HepG2 (cell line): Measurements from ENCODE around the gene PPP2R5D. TPM values are rescaled to one million over a fixed set of nuclear protein-coding genes. Genes with fewer than 3 reads are reported as not detected.
A peak's percentile ranks its signal among the peaks of the same experiment; 100 is the strongest.

Experiments used
- ATAC-seq: fragments of 200-7000 bp; cut with Tn5 transposase; 3 replicates; pipeline ENCODE4 v1.9.1; 2020; ENCODE audit warnings: mild to moderate bottlenecking, moderate library complexity
- BruUV-seq: library from RNA; stranded (reverse); fragments of 400-500 nt; replicated peaks from 2 replicates; lab custom pipeline; 2021; lab: Mats Ljungman, UMichigan
- CTCF ChIA-PET: fragments of 300-600 bp; formaldehyde crosslinking; extraction: SDS; loops from one replicate; lab custom pipeline; 2021; ENCODE audit warnings: low total read pairs, inconsistent platforms, low intra/inter-chr PET ratio; lab: Yijun Ruan, JAX
- POLR2A ChIA-PET: fragments of 350-600 bp; sonication (Branson Sonifier 250); formaldehyde crosslinking; loops from one replicate; lab custom pipeline; 2020; ENCODE audit warnings: antibody characterized with exemption, inconsistent platforms; lab: Yijun Ruan, JAX
- DNase-seq: peaks from one replicate; pipeline ENCODE4 v3.0.0-alpha.2; 2015; ENCODE audit warnings: low spot score
- FAIRE-seq: peaks from 3 replicates; lab custom pipeline; 2011; peaks lifted over from hg19 to GRCh38; lab: Jason Lieb, UNC
- H2AFZ ChIP-seq: one replicate; pipeline ENCODE4 v1.6.1; 2011; ENCODE audit warnings: low read length, inconsistent platforms
- H3K27ac ChIP-seq: fragments of 300-600 bp; 3 replicates; pipeline ENCODE4 v1.8.0; 2011; ENCODE audit warnings: mixed run types, mild to moderate bottlenecking, mixed read lengths, low read length, inconsistent platforms; ENCODE audit not compliant: insufficient read depth; ENCODE audit errors: extremely low read length
- H3K27me3 ChIP-seq, 2 experiments: fragments of 200-600 bp in 1 of 2; 2 replicates in 1 of 2; 3 replicates in 1 of 2; pipeline versions ENCODE4 v1.6.0 to v1.8.0; 2011; ENCODE audit warnings: low read length in 2 of 2, mild to moderate bottlenecking in 2 of 2, moderate library complexity in 2 of 2, inconsistent platforms in 1 of 2; ENCODE audit not compliant: insufficient read depth in 2 of 2, control insufficient read depth in 1 of 2
- H3K36me3 ChIP-seq, 2 experiments: fragments of 200-600 bp in 1 of 2; replicated peaks in 1 of 2; 2 replicates in 1 of 2; 3 replicates in 1 of 2; pipeline versions ENCODE4 v1.5.1 to v1.8.0; 2011; ENCODE audit warnings: low read length in 2 of 2, inconsistent platforms in 1 of 2; ENCODE audit not compliant: insufficient read depth in 2 of 2, control insufficient read depth in 1 of 2
- H3K4me1 ChIP-seq: 2 replicates; pipeline ENCODE4 v1.5.1; 2012; ENCODE audit warnings: low read length, inconsistent platforms; ENCODE audit not compliant: insufficient read depth
- H3K4me2 ChIP-seq: 2 replicates; pipeline ENCODE4 v1.6.0; 2011; ENCODE audit warnings: low read depth, low read length, inconsistent platforms
- H3K4me3 ChIP-seq, 3 experiments: fragments of 200-600 bp in 1 of 3; sonication (generic), shearing (Covaris generic) in 1 of 3; replicated peaks in 1 of 3; 2 replicates each; pipeline ENCODE4 v1.5.1; 2011 to 2016; ENCODE audit warnings: low read length in 3 of 3, inconsistent platforms in 2 of 3, low read depth in 2 of 3, mild to moderate bottlenecking in 2 of 3, control low read depth in 1 of 3, mixed read lengths in 1 of 3; ENCODE audit not compliant: insufficient read depth in 1 of 3
- H3K79me2 ChIP-seq: one replicate; pipeline ENCODE4 v1.6.1; 2011; ENCODE audit warnings: low read length, inconsistent platforms; ENCODE audit not compliant: insufficient read depth
- H3K9ac ChIP-seq: 2 replicates; pipeline ENCODE4 v1.6.0; 2011; ENCODE audit warnings: mild to moderate bottlenecking, low read depth, low read length, inconsistent platforms; ENCODE audit not compliant: insufficient read depth
- H3K9me3 ChIP-seq: 2 replicates; pipeline ENCODE4 v1.5.1; 2012; ENCODE audit warnings: mild to moderate bottlenecking, low read length
- H4K20me1 ChIP-seq: 2 replicates; pipeline ENCODE4 v1.6.0; 2011; ENCODE audit warnings: inconsistent platforms, mild to moderate bottlenecking, low read length, moderate library complexity; ENCODE audit not compliant: insufficient read depth
- ATF2 ChIP-seq: sonication (generic); formaldehyde crosslinking; IDR thresholded peaks from 2 replicates; pipeline ENCODE4 v1.4.0; 2020; ENCODE audit warnings: missing genetic modification reagents
- BRF2 ChIP-seq: sonication (generic); formaldehyde crosslinking; IDR thresholded peaks from 2 replicates; pipeline ENCODE4 v1.8.1; 2022; ENCODE audit warnings: mild to moderate bottlenecking, missing genetic modification reagents
- HOXA3 ChIP-seq: sonication (generic); formaldehyde crosslinking; IDR thresholded peaks from 2 replicates; pipeline ENCODE4 v1.5.0; 2020; ENCODE audit warnings: missing genetic modification reagents
- PLSCR1 ChIP-seq: sonication (generic); formaldehyde crosslinking; IDR thresholded peaks from 2 replicates; pipeline ENCODE4 v1.5.0; 2020; ENCODE audit warnings: missing genetic modification reagents, mild to moderate bottlenecking, borderline replicate concordance
- U2AF1 ChIP-seq: fragments of 200-400 bp; formaldehyde crosslinking; optimal IDR thresholded peaks from 2 replicates; pipeline ENCODE3; 2017; ENCODE audit warnings: mild to moderate bottlenecking, low read depth, low read length
- YEATS4 ChIP-seq: sonication (generic); formaldehyde crosslinking; IDR thresholded peaks from 2 replicates; pipeline ENCODE4 v1.4.0; 2020; ENCODE audit warnings: missing genetic modification reagents, borderline replicate concordance
- ZFP1 ChIP-seq: IDR thresholded peaks from 2 replicates; pipeline ENCODE4 v1.6.1; 2016
- ZNF337 ChIP-seq: sonication (generic); formaldehyde crosslinking; IDR thresholded peaks from 2 replicates; pipeline ENCODE4 v1.5.1; 2020; ENCODE audit warnings: missing genetic modification reagents, low read depth, mild to moderate bottlenecking, borderline replicate concordance
- ZNF414 ChIP-seq: sonication (generic); formaldehyde crosslinking; IDR thresholded peaks from 2 replicates; pipeline ENCODE4 v1.5.0; 2020; ENCODE audit warnings: missing genetic modification reagents
- ZNF468 ChIP-seq: sonication (generic); formaldehyde crosslinking; IDR thresholded peaks from 2 replicates; pipeline ENCODE4 v1.8.0; 2022; ENCODE audit warnings: mild to moderate bottlenecking, moderate library complexity, missing genetic modification reagents
- ZNF512B ChIP-seq: sonication (generic); formaldehyde crosslinking; IDR thresholded peaks from 2 replicates; pipeline ENCODE4 v1.5.1; 2020; ENCODE audit warnings: missing genetic modification reagents, mild to moderate bottlenecking, borderline replicate concordance
- ZNF569 ChIP-seq: sonication (generic); formaldehyde crosslinking; IDR thresholded peaks from 2 replicates; pipeline ENCODE4 v1.5.0; 2020; ENCODE audit warnings: mild to moderate bottlenecking, missing genetic modification reagents, moderate library complexity, borderline replicate concordance
- ZNF598 ChIP-seq: sonication (generic); formaldehyde crosslinking; IDR thresholded peaks from 2 replicates; pipeline ENCODE4 v1.5.1; 2020; ENCODE audit warnings: mild to moderate bottlenecking, missing genetic modification reagents, borderline replicate concordance
- ZNF652 ChIP-seq: IDR thresholded peaks from 2 replicates; pipeline ENCODE4 v1.6.1; 2016; ENCODE audit warnings: low read depth, borderline replicate concordance
- ZNF773 ChIP-seq: sonication (generic); formaldehyde crosslinking; IDR thresholded peaks from 2 replicates; pipeline ENCODE4 v1.4.0; 2020; ENCODE audit warnings: missing genetic modification reagents, borderline replicate concordance
- ZNF777 ChIP-seq: sonication (generic); formaldehyde crosslinking; IDR thresholded peaks from 2 replicates; pipeline ENCODE4 v1.4.0; 2020; ENCODE audit warnings: missing genetic modification reagents
- ZNF782 ChIP-seq: sonication (generic); formaldehyde crosslinking; IDR thresholded peaks from 2 replicates; pipeline ENCODE4 v1.4.0; 2020; ENCODE audit warnings: missing genetic modification reagents, mild to moderate bottlenecking, borderline replicate concordance
- WGBS: methylation state at CpG from one replicate; pipeline ENCODE4 v1.1.6; 2017; ENCODE audit warnings: low lambda C conversion rate; 5-methylcytosine and 5-hydroxymethylcytosine counted together
- in situ Hi-C: cut with HindIII; loops from 2 replicates; pipeline ENCODE4 v1.10.0; 2017; ENCODE audit warnings: low pct_unique_long_range_greater_than_20kb; ENCODE audit not compliant: extremely low pct_ligation_motif_present
- intact Hi-C: fragments of 100-400 bp; cut with micrococcal nuclease; formaldehyde crosslinking; loops from one replicate; pipeline ENCODE4 v1.10.0; 2022; ENCODE audit not compliant: unreplicated experiment
- polyA plus RNA-seq, 8 experiments: library from polyadenylated mRNA; depleted of rRNA in 3 of 8; stranded (reverse) in 7 of 8; unstranded in 1 of 8; fragments of >200 nt; fragmentation: Illumina TruSeq in 4 of 8; extraction: Trizol in 4 of 8; gene quantifications; 2 replicates each; pipeline versions ENCODE4 v1.2.1 to v1.2.3, GENCODE V29; 2011 to 2016; ENCODE audit warnings: low read depth in 4 of 8, missing spikeins in 1 of 8, mixed read lengths in 1 of 8; ENCODE audit not compliant: insufficient read depth in 1 of 8
- total RNA-seq, 5 experiments: library from RNA; depleted of rRNA; stranded (reverse); fragments of >200 nt; fragmentation: Illumina TruSeq; extraction: Trizol; gene quantifications; 2 replicates each; pipeline ENCODE4 v1.2.3, GENCODE V29; 2016; ENCODE audit warnings: low read depth in 1 of 5

The PPP2R5D gene
- total and polyA plus RNA-seq, 2 of the 13 experiments (the other 11 are each of a cell fraction or from before 2014, with no cell fraction given), result 53.7 to 60.4 TPM

GRCh38 chr6:42978487-42978838 is 5.9 kb upstream of the PPP2R5D start:
- H3K4me1 ChIP-seq, result peaks cover 40% of the 10 kb centered on the region
- H3K27me3 ChIP-seq, result no peaks in the 10 kb centered on the region; a peak in 1 of 5 replicates
- H3K36me3 ChIP-seq, result no peaks in the 10 kb centered on the region
- peak overlapping the region; percentile 87 for H3K9ac ChIP-seq
- no peak for DNase-seq
- H3K79me2 ChIP-seq, result peaks cover 10% of the 10 kb centered on the region
- in situ Hi-C loops (no loop called here), intact Hi-C loops (loop anchor here (2.0 kb wide), 1 partner anchor 78 kb away; no protein-coding TSS in a partner anchor)
- H3K9me3 ChIP-seq, result no peaks in the 10 kb centered on the region
- WGBS, result 0% methylated on average over 12 of the region's 28 CpGs
- peak overlapping the region; percentile 97 for H3K4me2 ChIP-seq
- H4K20me1 ChIP-seq, result no peaks in the 10 kb centered on the region
- H3K4me3 ChIP-seq, result peak overlapping the region; percentile 79 to 96 (median 95)
- peak overlapping the region; percentile 73 for H3K27ac ChIP-seq
- ATAC-seq, result peak; percentile 76
- H2AFZ ChIP-seq, result no peak overlapping the region
- no peak for FAIRE-seq
- no TSS peak for BruUV-seq
- ChIA-PET CTCF (no interaction called here), POLR2A (interaction anchor here (0.7 to 3.8 kb wide), 28 partner anchors 9 to 204 kb away, joined by 3 to 52 read pairs (median 9); partner anchors contain the start of genes BICRAL, CNPY3, CUL7 and CUL9)
- TF ChIP-seq ZNF569 (CRISPR knock-in tag), result no peak
- TF ChIP-seq ZNF512B (CRISPR knock-in tag), result no peak
- no peak for TF ChIP-seq ZFP1
- no peak for TF ChIP-seq YEATS4
- TF ChIP-seq ZNF337 (CRISPR knock-in tag), result no peak
- no peak for TF ChIP-seq ZNF782
- no peak for TF ChIP-seq BRF2 (CRISPR knock-in tag)
- TF ChIP-seq ZNF598 (CRISPR knock-in tag), result no peak
- no peak for TF ChIP-seq ATF2 (CRISPR knock-in tag)
- no peak for TF ChIP-seq ZNF468 (CRISPR knock-in tag)
- no peak for TF ChIP-seq HOXA3
- TF ChIP-seq U2AF1, result peak; percentile 56
- TF ChIP-seq ZNF652, result no peak
- no peak; the same call in 1 of the 2 replicates for TF ChIP-seq ZNF414
- no peak for TF ChIP-seq PLSCR1 (CRISPR knock-in tag)
- peak; percentile 41; the same call in 1 of the 2 replicates for TF ChIP-seq ZNF773 (CRISPR knock-in tag)
- TF ChIP-seq ZNF777 (CRISPR knock-in tag), result no peak
